OCI-LY3 (cell line): ENCODE measurements around the gene SENP1.

ENCODE experiments used
- CTCF ChIP-seq: fragments of 200-600, 300-600 bp; sonication (generic); IDR thresholded peaks from 2 replicates; pipeline ENCODE4 v1.5.1; 2014; ENCODE audit warnings: antibody characterized with exemption, low read length, low read depth
- EZH2phosphoT487 ChIP-seq: fragments of 200-600 bp; shearing (Covaris generic); IDR thresholded peaks from 2 replicates; pipeline ENCODE4 v1.6.1; 2018; ENCODE audit warnings: antibody characterized with exemption, mixed run types, low read depth

- TF ChIP-seq CTCF (no peak), EZH2phosphoT487 (no peak)
Observed at GRCh38 chr12:48023386-48023785, 82.5 kb downstream of the SENP1 start.
